HEK293T (cell line): ENCODE measurements around the gene MAN1C1.

Experiments used
- ARNT ChIP-seq: fragments of 450-650 bp; IDR thresholded peaks from 2 replicates; pipeline ENCODE4 v1.6.1; 2017; ENCODE audit warnings: mild to moderate bottlenecking
- BHLHE40 ChIP-seq: fragments of 450-650 bp; IDR thresholded peaks from 2 replicates; pipeline ENCODE4 v1.6.1; 2016; ENCODE audit warnings: mild to moderate bottlenecking, moderate library complexity, borderline replicate concordance
- CTBP1 ChIP-seq: fragments of 450-650 bp; IDR thresholded peaks from 2 replicates; pipeline ENCODE4 v1.6.1; 2016; ENCODE audit warnings: borderline replicate concordance
- ELF4 ChIP-seq: fragments of 450-650 bp; IDR thresholded peaks from 2 replicates; pipeline ENCODE4 v1.6.1; 2017; ENCODE audit warnings: antibody characterized with exemption
- FOXA1 ChIP-seq: fragments of 450-650 bp; IDR thresholded peaks from 2 replicates; pipeline ENCODE4 v1.6.1; 2016; ENCODE audit warnings: mild to moderate bottlenecking
- FOXM1 ChIP-seq: fragments of 450-650 bp; IDR thresholded peaks from 2 replicates; pipeline ENCODE4 v1.6.1; 2017; ENCODE audit warnings: mild to moderate bottlenecking, borderline replicate concordance
- HDGF ChIP-seq: fragments of 450-650 bp; IDR thresholded peaks from 2 replicates; pipeline ENCODE4 v1.6.1; 2017; ENCODE audit warnings: antibody characterized with exemption, borderline replicate concordance
- NFRKB ChIP-seq: fragments of 450-650 bp; IDR thresholded peaks from 2 replicates; pipeline ENCODE4 v1.6.1; 2016; ENCODE audit warnings: mild to moderate bottlenecking, moderate library complexity
- SP1 ChIP-seq: fragments of 450-650 bp; IDR thresholded peaks from 2 replicates; pipeline ENCODE4 v1.6.1; 2017
- SUZ12 ChIP-seq: fragments of 450-650 bp; IDR thresholded peaks from 2 replicates; pipeline ENCODE4 v1.6.1; 2016; ENCODE audit warnings: mild to moderate bottlenecking
- TARDBP ChIP-seq: fragments of 450-650 bp; IDR thresholded peaks from 2 replicates; pipeline ENCODE4 v1.6.1; 2016
- TF ChIP-seq, protein P1 (sequence below): fragments of 450-650 bp; IDR thresholded peaks from 2 replicates; pipeline ENCODE4 v1.6.1; 2016

GRCh38 chr1:25809929-25810328 is 193.3 kb downstream of the MAN1C1 start:
- TF ChIP-seq SUZ12 (no peak), FOXA1 (no peak), NFRKB (no peak), HDGF (no peak), CTBP1 (no peak), ARNT (no peak), FOXM1 (no peak), TARDBP (no peak), SP1 (no peak), ELF4 (no peak), BHLHE40 (no peak)
- TF ChIP-seq, protein P1, sequence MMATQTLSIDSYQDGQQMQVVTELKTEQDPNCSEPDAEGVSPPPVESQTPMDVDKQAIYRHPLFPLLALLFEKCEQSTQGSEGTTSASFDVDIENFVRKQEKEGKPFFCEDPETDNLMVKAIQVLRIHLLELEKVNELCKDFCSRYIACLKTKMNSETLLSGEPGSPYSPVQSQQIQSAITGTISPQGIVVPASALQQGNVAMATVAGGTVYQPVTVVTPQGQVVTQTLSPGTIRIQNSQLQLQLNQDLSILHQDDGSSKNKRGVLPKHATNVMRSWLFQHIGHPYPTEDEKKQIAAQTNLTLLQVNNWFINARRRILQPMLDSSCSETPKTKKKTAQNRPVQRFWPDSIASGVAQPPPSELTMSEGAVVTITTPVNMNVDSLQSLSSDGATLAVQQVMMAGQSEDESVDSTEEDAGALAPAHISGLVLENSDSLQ, result no peak
